ENCODE data around the gene U2SURP. TPM values are rescaled to one million over a fixed set of nuclear protein-coding genes. Genes with fewer than 3 reads are reported as not detected.
"Not testable (repeated sequence)": the region's sequence is repeated elsewhere in the genome, so short reads cannot be mapped to it uniquely, and the experiment has no call there.

U2SURP gene
- total RNA-seq, 1 donor from 2014 or later, result 75.8 TPM

DNA sequence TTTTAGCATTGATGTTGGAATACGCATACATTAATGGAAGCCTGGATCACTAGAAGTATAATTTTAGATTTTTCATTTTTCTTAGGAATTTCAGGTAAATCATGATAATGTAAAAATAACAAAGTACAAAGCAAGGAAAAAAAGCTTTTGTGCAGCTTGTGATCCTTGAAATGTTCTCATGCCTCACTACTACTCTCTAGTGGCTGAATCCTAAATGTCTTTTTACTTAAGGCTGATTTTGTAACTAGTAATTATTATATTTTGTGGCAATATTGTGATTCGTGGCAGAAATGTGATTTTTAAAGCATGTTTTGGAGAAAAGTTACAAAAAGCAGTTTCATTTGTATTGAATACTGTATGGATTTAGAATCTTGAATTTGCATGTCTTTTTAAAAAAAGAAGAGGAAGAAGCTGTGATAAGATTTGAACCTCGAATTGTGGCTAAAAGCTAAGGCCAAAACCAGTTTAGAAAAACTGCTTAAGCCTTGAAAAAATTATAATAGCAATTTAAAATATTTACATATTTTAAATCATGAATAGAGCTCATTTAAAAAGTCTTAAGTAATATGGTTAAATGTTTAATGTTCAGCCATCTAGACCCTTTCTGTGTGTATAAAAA lies 39.0 kb downstream of the U2SURP start:
- Histone ChIP-seq H3K9me3 (no peaks in the 10 kb centered on the region), H3K4me1 (no peaks in the 10 kb centered on the region), H3K27ac (no peak overlapping the region), H3K36me3 (peaks cover 82% of the 10 kb centered on the region), H3K27me3 (no peaks in the 10 kb centered on the region), H3K4me3 (no peak overlapping the region)
- DNase-seq (no peak), ATAC-seq (no peak)
- intact Hi-C loops (cut with DNase I), result no loop called here
- TF ChIP-seq, protein P1, sequence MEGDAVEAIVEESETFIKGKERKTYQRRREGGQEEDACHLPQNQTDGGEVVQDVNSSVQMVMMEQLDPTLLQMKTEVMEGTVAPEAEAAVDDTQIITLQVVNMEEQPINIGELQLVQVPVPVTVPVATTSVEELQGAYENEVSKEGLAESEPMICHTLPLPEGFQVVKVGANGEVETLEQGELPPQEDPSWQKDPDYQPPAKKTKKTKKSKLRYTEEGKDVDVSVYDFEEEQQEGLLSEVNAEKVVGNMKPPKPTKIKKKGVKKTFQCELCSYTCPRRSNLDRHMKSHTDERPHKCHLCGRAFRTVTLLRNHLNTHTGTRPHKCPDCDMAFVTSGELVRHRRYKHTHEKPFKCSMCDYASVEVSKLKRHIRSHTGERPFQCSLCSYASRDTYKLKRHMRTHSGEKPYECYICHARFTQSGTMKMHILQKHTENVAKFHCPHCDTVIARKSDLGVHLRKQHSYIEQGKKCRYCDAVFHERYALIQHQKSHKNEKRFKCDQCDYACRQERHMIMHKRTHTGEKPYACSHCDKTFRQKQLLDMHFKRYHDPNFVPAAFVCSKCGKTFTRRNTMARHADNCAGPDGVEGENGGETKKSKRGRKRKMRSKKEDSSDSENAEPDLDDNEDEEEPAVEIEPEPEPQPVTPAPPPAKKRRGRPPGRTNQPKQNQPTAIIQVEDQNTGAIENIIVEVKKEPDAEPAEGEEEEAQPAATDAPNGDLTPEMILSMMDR (IDR thresholded peaks at IDR 0.05), result peak; percentile 41

DNA sequence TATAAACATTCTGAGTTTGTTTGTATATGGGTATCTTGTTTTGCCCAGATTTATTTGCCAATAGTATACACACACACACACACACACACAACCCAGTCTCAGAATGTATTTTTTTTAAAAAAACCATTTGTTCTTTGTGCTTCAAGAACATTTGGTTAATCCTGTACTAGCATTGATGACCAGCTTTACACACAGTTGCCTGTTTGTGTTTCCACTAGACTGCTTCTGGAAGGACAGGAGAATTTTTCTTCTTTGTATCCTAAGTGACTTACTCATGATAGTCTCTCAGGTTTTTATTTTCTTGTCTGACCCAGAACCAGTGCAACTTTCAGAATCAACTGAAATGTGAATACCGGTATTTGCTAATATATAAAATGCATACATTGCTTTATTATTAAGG lies 40.5 kb downstream of the U2SURP start:
- DNase-seq (no peak), ATAC-seq (no peak)
- Histone ChIP-seq H3K4me3 (no peak overlapping the region), H3K27ac (no peak overlapping the region), H3K4me1 (no peaks in the 10 kb centered on the region), H3K9me3 (no peaks in the 10 kb centered on the region), H3K27me3 (no peaks in the 10 kb centered on the region), H3K36me3 (peaks cover 72% of the 10 kb centered on the region)
- TF ChIP-seq, protein P1 (IDR thresholded peaks at IDR 0.05), result no peak
- intact Hi-C loops (cut with DNase I), result no loop called here

DNA sequence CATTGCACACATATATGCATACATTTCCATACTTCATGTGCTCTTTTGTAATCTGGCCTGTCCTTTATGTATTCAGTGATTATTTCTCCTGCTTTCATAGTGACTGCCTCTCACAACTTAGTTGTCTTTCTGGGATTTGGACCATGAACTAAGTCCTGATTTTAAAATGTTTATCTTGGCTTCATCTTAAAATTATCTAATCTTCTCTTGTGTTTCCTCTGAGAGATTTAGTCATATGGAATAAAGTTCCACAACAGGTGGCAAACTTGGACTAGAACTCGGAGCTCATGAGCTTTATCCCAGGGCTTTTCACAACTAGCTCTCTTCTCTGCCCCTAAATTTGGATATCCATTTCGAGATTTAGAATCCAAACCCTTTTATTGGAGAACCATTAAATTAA lies 44.3 kb downstream of the U2SURP start:
- H3K27me3 ChIP-seq, result no peaks in the 10 kb centered on the region
- TF ChIP-seq, protein P1 (IDR thresholded peaks at IDR 0.05), result no peak
- no peaks in the 10 kb centered on the region for H3K9me3 ChIP-seq
- ATAC-seq (no peak), DNase-seq (no peak)
- no peak overlapping the region for H3K27ac ChIP-seq
- peaks cover 57% of the 10 kb centered on the region for H3K36me3 ChIP-seq
- intact Hi-C loops (cut with DNase I), result no loop called here
- no peak overlapping the region for H3K4me3 ChIP-seq
- H3K4me1 ChIP-seq, result no peaks in the 10 kb centered on the region

DNA sequence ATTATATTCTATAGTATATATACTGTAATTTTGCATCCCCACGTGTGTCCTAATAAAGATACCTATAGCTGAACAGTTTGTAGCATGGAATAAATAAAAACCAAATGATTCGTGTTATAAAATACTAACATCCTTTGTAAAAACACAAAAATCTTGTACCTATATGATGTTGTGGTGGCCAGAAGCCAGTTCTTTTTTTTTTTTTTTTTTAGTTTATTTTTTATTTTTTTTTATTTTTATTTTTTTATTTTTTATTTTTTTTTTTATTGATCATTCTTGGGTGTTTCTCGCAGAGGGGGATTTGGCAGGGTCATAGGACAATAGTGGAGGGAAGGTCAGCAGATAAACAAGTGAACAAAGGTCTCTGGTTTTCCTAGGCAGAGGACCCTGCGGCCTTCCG lies 44.7 kb downstream of the U2SURP start:
- H3K36me3 ChIP-seq, result peaks cover 61% of the 10 kb centered on the region
- H3K9me3 ChIP-seq; H3K27ac ChIP-seq; H3K4me1 ChIP-seq; intact Hi-C loops (cut with DNase I); H3K4me3 ChIP-seq; DNase-seq; ATAC-seq; H3K27me3 ChIP-seq: not testable (repeated sequence)

DNA sequence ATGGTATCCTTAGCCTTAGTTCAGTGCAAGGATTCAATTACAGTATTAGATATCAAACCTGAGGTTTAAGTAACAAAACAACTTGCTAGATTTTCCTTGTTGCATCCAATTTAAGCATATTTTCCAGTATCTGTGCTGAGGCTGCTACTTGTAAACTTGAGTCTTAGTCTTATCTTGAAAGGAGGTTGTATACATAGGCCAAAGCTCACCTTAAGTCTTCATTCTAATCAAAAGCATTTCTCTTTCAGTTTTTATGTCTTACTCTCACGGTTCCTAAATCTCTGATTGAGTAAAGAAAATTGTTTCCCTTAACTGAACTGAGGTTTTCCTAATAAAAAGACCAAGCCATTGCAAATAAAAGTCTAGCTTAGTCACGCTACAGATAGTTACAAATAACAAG lies 52.6 kb downstream of the U2SURP start:
- Histone ChIP-seq H3K9me3 (no peaks in the 10 kb centered on the region), H3K4me3 (no peak overlapping the region), H3K27me3 (no peaks in the 10 kb centered on the region), H3K4me1 (no peaks in the 10 kb centered on the region), H3K27ac (no peak overlapping the region), H3K36me3 (peaks cover 90% of the 10 kb centered on the region)
- intact Hi-C loops (cut with DNase I), result no loop called here
- ATAC-seq, result no peak
- TF ChIP-seq, protein P1 (IDR thresholded peaks at IDR 0.05), result no peak
- no peak for DNase-seq

DNA sequence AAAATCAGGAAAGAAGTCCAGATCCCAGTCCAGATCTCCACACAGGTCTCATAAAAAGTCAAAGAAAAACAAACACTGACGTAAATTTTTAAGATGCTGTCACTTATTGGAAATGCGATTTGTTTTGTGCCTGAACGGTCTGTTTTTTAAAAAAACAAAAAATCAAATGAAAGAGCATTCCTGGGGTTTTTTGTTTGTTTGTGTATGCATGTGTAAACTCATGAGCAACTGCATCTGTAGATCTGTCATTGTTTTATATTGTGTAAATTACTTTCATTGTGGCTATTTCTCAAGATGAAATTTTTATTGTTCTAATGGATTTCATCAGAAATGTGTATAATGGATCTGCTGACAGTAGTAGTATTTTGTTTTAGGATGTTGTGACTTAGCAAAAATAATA lies 55.0 kb downstream of the U2SURP start:
- no peaks in the 10 kb centered on the region for H3K27me3 ChIP-seq
- intact Hi-C loops (cut with DNase I), result no loop called here
- ATAC-seq (no peak), DNase-seq (no peak)
- peaks cover 67% of the 10 kb centered on the region for H3K36me3 ChIP-seq
- TF ChIP-seq, protein P1 (IDR thresholded peaks at IDR 0.05), result no peak
- no peaks in the 10 kb centered on the region for H3K4me1 ChIP-seq
- H3K9me3 ChIP-seq, result no peaks in the 10 kb centered on the region
- H3K4me3 ChIP-seq, result no peak overlapping the region
- H3K27ac ChIP-seq, result no peak overlapping the region

Data from upper lobe of right lung (tissue), 1 donor.